ENCODE data around the gene ERBB4. TPM values are rescaled to one million over a fixed set of nuclear protein-coding genes. Genes with fewer than 3 reads are reported as not detected.
"Not testable (repeated sequence)": the region's sequence is repeated elsewhere in the genome, so short reads cannot be mapped to it uniquely, and the experiment has no call there.

The ERBB4 gene
- polyA plus RNA-seq, 6 donors from 2014 or later = not detected

- Mint-ChIP-seq H3K36me3 (no peaks in the 10 kb centered on the region), H3K27me3 (no peaks in the 10 kb centered on the region), H3K4me3 (no peak overlapping the region)
Measured at GRCh38 chr2:211722928-211723327, 815.7 kb downstream of the ERBB4 start.

GRCh38 chr2:211721874-211722273 lies 816.7 kb downstream of the ERBB4 start:
- not testable (repeated sequence) for ATAC-seq (ENCODE audit: low read depth in 2 of 2); H3K9me3 Mint-ChIP-seq; H3K27me3 Mint-ChIP-seq; H3K27ac Mint-ChIP-seq; H3K36me3 Mint-ChIP-seq; H3K4me3 Mint-ChIP-seq; DNase-seq; H3K4me1 Mint-ChIP-seq

More at GRCh38 chr2:211722928-211723327, 815.7 kb downstream of the ERBB4 start:
- Mint-ChIP-seq H3K9me3 (no peaks in the 10 kb centered on the region), H3K4me1 (no peaks in the 10 kb centered on the region), H3K27ac (no peak overlapping the region)
- DNase-seq (no peak), ATAC-seq (ENCODE audit: low read depth in 2 of 2) (no peak)

- DNase-seq (no peak), ATAC-seq (ENCODE audit: low read depth in 2 of 2) (no peak)
- Mint-ChIP-seq H3K27me3 (no peaks in the 10 kb centered on the region), H3K27ac (no peak overlapping the region), H3K36me3 (no peaks in the 10 kb centered on the region), H3K9me3 (peaks cover 0 to 1% (median 0%) of the 10 kb centered on the region in 7 donors), H3K4me3 (no peak overlapping the region), H3K4me1 (no peaks in the 10 kb centered on the region)
Measured at GRCh38 chr2:211709389-211709788, 829.2 kb downstream of the ERBB4 start.

DNA sequence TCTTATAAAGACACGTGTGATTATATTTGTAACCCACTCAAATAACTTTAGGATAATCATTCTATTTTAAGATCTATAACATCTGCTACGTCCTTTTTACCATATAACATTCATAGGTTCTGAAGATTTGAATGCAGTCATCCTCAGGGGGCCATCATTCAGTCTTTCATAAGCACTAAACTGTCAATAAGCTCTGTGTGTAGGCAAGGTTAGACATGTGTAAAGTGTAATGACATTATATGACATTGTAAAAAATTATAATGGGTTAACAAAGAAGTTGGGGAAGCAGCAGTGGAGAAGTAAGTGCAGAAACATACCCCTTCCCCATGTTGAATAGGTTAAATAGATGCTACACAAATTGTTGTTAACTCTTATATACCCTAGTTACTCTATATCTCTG lies 845.9 kb downstream of the ERBB4 start:
- DNase-seq (no peak), ATAC-seq (ENCODE audit: low read depth in 2 of 2) (no peak)
- peaks cover 0 to 8% (median 2%) of the 10 kb centered on the region in 7 donors for H3K9me3 Mint-ChIP-seq
- H3K36me3 Mint-ChIP-seq = no peaks in the 10 kb centered on the region
- H3K4me1 Mint-ChIP-seq = no peaks in the 10 kb centered on the region
- no peak overlapping the region for H3K4me3 Mint-ChIP-seq
- no peaks in the 10 kb centered on the region for H3K27me3 Mint-ChIP-seq
- H3K27ac Mint-ChIP-seq = no peak overlapping the region

DNA sequence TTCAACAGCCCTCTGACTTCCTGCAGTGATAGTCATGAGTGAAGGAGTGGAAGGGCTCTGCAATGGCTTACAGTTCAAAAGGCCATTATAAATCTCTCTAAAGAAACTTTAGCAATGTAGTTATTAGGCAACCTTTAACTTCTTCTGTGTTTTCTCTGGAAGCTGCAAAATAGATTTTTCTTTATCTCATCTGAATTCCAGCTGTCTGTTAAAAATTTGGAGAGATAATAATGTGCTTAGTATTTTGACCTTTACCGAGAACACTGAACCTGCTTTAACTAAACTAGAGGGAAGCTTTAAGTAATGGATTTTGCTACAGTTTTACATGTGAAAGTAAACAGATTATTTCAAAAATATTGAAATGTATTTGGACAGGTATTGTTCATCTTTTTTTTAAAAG lies 847.9 kb downstream of the ERBB4 start:
- DNase-seq = no peak
- H3K4me1 Mint-ChIP-seq = no peaks in the 10 kb centered on the region
- H3K27ac Mint-ChIP-seq = no peak overlapping the region
- ATAC-seq (ENCODE audit: low read depth in 2 of 2) = no peak
- H3K36me3 Mint-ChIP-seq = no peaks in the 10 kb centered on the region
- no peaks in the 10 kb centered on the region for H3K27me3 Mint-ChIP-seq
- H3K4me3 Mint-ChIP-seq = no peak overlapping the region
- peaks cover 0 to 15% (median 2%) of the 10 kb centered on the region in 7 donors for H3K9me3 Mint-ChIP-seq

DNA sequence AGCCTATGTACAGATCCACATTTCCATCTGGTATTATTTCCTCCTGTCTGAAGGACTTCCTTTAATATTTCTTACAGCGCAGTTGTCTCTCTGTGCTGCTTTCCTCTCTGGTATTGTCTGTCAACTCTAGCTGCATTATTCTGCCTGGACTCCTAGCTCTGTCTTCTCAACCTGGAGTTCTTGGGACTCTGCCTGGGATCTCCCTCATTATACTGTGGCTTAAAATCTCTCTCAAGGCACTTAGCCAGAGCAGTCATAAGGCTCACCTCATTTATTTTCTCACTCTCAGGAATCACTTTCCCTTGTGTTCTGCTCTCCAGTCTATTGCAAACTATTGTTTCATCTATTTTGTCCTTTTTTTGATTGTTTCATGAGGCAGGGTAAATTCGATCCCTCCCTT lies 850.4 kb downstream of the ERBB4 start:
- Mint-ChIP-seq H3K36me3 (no peaks in the 10 kb centered on the region), H3K4me1 (no peaks in the 10 kb centered on the region), H3K4me3 (no peak overlapping the region), H3K9me3 (peaks cover 0 to 39% (median 12%) of the 10 kb centered on the region in 7 donors), H3K27ac (no peak overlapping the region), H3K27me3 (no peaks in the 10 kb centered on the region)
- ATAC-seq (ENCODE audit: low read depth in 2 of 2) (no peak), DNase-seq (no peak)

DNA sequence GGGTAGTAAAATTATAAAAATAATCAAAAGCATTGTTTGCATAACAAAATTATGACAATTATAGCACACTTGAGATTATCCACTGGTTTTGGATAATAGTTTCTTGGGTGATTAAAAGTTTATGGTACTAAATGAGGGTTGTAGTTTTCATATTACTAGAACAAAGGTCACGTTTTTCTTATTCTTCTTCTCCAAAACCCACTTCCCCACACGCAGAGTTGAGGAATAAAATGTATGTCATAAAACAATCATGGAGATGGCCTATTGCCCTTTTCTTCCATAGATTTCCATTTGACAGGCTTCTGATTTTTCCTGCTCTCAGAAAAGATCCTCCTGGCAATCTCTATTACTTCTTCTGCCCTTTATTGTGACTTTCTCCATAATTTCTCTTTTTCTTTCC lies 863.9 kb downstream of the ERBB4 start:
- Mint-ChIP-seq H3K27me3 (no peaks in the 10 kb centered on the region), H3K4me3 (no peak overlapping the region), H3K9me3 (peaks cover 0 to 7% (median 1%) of the 10 kb centered on the region in 7 donors), H3K36me3 (no peaks in the 10 kb centered on the region), H3K4me1 (no peaks in the 10 kb centered on the region), H3K27ac (no peak overlapping the region)
- DNase-seq (no peak), ATAC-seq (ENCODE audit: low read depth in 2 of 2) (no peak)

GRCh38 chr2:211673133-211673905 lies 865.3 kb downstream of the ERBB4 start:
- no peaks in the 10 kb centered on the region for H3K27me3 Mint-ChIP-seq
- no peak overlapping the region for H3K27ac Mint-ChIP-seq
- DNase-seq (no peak), ATAC-seq (ENCODE audit: low read depth in 2 of 2) (no peak)
- H3K36me3 Mint-ChIP-seq = no peaks in the 10 kb centered on the region
- H3K4me3 Mint-ChIP-seq = no peak overlapping the region
- no peaks in the 10 kb centered on the region for H3K4me1 Mint-ChIP-seq
- H3K9me3 Mint-ChIP-seq = peaks cover 0 to 4% (median 0%) of the 10 kb centered on the region in 7 donors

DNA sequence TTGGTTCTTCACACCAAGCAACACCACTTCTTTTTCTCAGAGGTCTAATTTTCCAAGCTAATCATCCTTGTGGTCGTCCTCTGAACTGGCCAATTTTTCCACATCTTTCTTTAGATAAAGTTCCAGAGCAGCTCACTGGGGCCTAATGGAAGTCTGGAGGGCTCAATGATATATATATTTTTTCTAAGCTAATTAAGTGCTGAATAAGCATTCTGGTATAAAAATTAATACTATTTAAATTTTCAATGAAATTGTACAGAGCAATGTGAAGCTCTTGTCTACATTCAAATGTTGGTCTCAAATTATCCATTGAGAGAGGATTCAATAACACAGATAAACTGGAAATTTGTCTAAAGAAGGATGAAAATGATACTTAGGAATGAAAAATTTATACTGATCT lies 866.6 kb downstream of the ERBB4 start:
- Mint-ChIP-seq H3K36me3 (no peaks in the 10 kb centered on the region), H3K27me3 (no peaks in the 10 kb centered on the region), H3K4me3 (no peak overlapping the region), H3K4me1 (no peaks in the 10 kb centered on the region), H3K27ac (no peak overlapping the region), H3K9me3 (peaks cover 0 to 4% (median 0%) of the 10 kb centered on the region in 7 donors)
- no peak for ATAC-seq (ENCODE audit: low read depth in 2 of 2)
- DNase-seq = no peak

DNA sequence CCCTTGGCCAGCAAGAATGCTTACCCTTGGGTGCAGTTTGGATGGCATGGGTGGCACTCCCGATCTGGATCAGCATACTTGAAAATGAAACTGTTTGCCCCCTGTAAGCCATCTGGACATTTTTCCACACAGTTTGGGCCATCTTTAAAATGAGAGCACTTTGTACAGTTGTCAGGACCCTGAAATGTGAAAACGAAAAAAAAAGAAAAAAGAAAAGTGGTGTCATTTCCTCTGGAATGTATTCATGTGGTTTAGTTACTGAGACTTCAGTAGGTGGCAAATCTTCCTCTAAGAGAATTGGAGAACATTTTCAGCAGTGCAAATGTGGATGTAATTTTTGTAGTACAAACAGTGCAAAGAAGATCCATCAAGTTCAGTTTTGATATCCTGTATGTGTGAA lies 873.3 kb downstream of the ERBB4 start:
- H3K9me3 Mint-ChIP-seq = peaks cover 0 to 2% (median 0%) of the 10 kb centered on the region in 7 donors
- ATAC-seq (ENCODE audit: low read depth in 2 of 2) (no peak), DNase-seq (no peak)
- H3K4me3 Mint-ChIP-seq = no peak overlapping the region
- no peaks in the 10 kb centered on the region for H3K4me1 Mint-ChIP-seq
- no peaks in the 10 kb centered on the region for H3K36me3 Mint-ChIP-seq
- no peak overlapping the region for H3K27ac Mint-ChIP-seq
- no peaks in the 10 kb centered on the region for H3K27me3 Mint-ChIP-seq

GRCh38 chr2:211664321-211664720 lies 874.3 kb downstream of the ERBB4 start:
- H3K4me3 Mint-ChIP-seq = no peak overlapping the region
- H3K27me3 Mint-ChIP-seq = no peaks in the 10 kb centered on the region
- H3K4me1 Mint-ChIP-seq = no peaks in the 10 kb centered on the region
- ATAC-seq (ENCODE audit: low read depth in 2 of 2) = no peak
- no peak overlapping the region for H3K27ac Mint-ChIP-seq
- DNase-seq = no peak
- no peaks in the 10 kb centered on the region for H3K36me3 Mint-ChIP-seq
- H3K9me3 Mint-ChIP-seq = peaks cover 0 to 2% (median 0%) of the 10 kb centered on the region in 7 donors

DNA sequence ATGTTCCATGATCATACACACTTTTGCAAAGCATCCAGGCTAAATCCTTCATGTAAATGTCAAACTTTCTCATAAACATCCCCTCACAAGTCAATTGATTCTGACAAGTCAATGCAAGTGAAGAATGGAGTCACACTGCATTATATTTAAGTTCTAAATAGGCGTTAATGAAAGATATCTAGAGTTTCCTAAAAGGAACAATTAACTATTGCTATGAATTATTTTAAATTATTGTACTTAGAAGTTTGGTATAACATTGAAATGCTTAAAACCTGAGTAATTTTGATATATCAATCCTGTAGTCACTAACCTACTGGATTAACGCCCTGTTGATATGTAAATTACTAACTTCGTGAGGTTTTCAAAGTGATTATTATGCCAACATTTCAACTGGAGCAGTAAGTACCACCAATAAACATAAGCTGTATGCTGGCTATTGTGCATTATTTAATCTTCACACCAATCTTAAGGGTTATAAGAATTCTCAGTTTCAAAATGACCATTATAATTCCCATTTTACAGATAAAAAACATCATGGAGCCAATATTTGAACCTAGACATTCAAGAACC lies 884.3 kb downstream of the ERBB4 start:
- Mint-ChIP-seq H3K27ac (no peak overlapping the region), H3K4me3 (no peak overlapping the region), H3K4me1 (no peaks in the 10 kb centered on the region), H3K9me3 (peaks cover 0 to 2% (median 0%) of the 10 kb centered on the region in 7 donors), H3K27me3 (no peaks in the 10 kb centered on the region), H3K36me3 (no peaks in the 10 kb centered on the region)
- DNase-seq (no peak), ATAC-seq (ENCODE audit: low read depth in 2 of 2) (no peak)

DNA sequence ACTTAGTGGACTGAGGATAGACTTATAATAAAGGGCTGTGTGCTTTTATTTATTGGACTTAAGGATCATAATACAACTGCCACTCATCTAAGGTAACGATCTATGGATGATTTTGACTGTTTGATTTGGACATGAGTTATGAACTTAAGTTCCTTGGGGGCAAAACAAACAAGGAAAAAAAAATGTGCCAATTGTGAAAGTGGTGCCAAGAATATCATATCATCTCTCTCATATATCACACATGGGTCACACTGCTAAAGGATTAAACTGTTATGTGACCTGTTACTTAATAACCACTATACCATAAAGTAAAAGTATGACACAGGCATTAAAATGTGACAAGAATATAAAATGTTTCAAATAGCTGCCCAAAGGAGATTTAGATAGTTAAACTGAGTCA lies 886.3 kb downstream of the ERBB4 start:
- Mint-ChIP-seq H3K36me3 (no peaks in the 10 kb centered on the region), H3K27ac (no peak overlapping the region), H3K4me3 (no peak overlapping the region), H3K9me3 (peaks cover 0 to 2% (median 0%) of the 10 kb centered on the region in 7 donors), H3K27me3 (no peaks in the 10 kb centered on the region), H3K4me1 (no peaks in the 10 kb centered on the region)
- ATAC-seq (ENCODE audit: low read depth in 2 of 2) (no peak), DNase-seq (no peak)

- Mint-ChIP-seq H3K27me3 (no peaks in the 10 kb centered on the region), H3K27ac (no peak overlapping the region), H3K9me3 (peaks cover 0 to 2% (median 0%) of the 10 kb centered on the region in 7 donors), H3K4me3 (no peak overlapping the region), H3K4me1 (no peaks in the 10 kb centered on the region), H3K36me3 (no peaks in the 10 kb centered on the region)
- DNase-seq (no peak), ATAC-seq (ENCODE audit: low read depth in 2 of 2) (no peak)
Measured at GRCh38 chr2:211649331-211649730, 889.3 kb downstream of the ERBB4 start.

All from naive B cell (primary cell).